Neural progenitor cell (in vitro differentiated cells): Measurements from ENCODE around the gene STK38L. TPM values are rescaled to one million over a fixed set of nuclear protein-coding genes. Genes with fewer than 3 reads are reported as not detected.

Experiments used
- DNase-seq: peaks from one replicate; pipeline ENCODE4 v3.0.0-alpha.2; 2016; ENCODE audit warnings: low spot score
- H2AFZ ChIP-seq: fragments of 200-600 bp; sonication (generic); replicated peaks from 2 replicates; pipeline ENCODE4 v1.6.1; 2016; ENCODE audit warnings: antibody characterized with exemption
- H3F3A ChIP-seq: fragments of 200-600 bp; sonication (generic); 2 replicates; pipeline ENCODE4 v1.6.1; 2016; ENCODE audit warnings: antibody characterized with exemption, low read depth
- H3K27ac ChIP-seq: fragments of 200-600 bp; sonication (generic); 2 replicates; pipeline ENCODE4 v1.5.1; 2016; ENCODE audit warnings: mild to moderate bottlenecking
- H3K27me3 ChIP-seq: fragments of 200-600 bp; sonication (generic); 2 replicates; pipeline ENCODE4 v1.6.1; 2016; ENCODE audit warnings: mild to moderate bottlenecking, moderate library complexity
- H3K36me3 ChIP-seq: fragments of 200-600 bp; sonication (generic); 2 replicates; pipeline ENCODE4 v1.5.1; 2016
- H3K4me1 ChIP-seq: fragments of 200-600 bp; sonication (generic); 2 replicates; pipeline ENCODE4 v1.6.1; 2016; ENCODE audit warnings: mixed run types
- H3K4me2 ChIP-seq: fragments of 200-600 bp; sonication (generic); 2 replicates; pipeline ENCODE4 v1.6.1; 2016
- H3K4me3 ChIP-seq: fragments of 200-600 bp; sonication (generic); 2 replicates; pipeline ENCODE4 v1.5.1; 2016
- H3K79me2 ChIP-seq: fragments of 200-600 bp; sonication (generic); 2 replicates; pipeline ENCODE4 v1.6.1; 2016; ENCODE audit warnings: low read depth
- H3K9ac ChIP-seq: fragments of 200-600 bp; sonication (generic); 2 replicates; pipeline ENCODE4 v1.6.1; 2016
- H3K9me3 ChIP-seq: fragments of 200-600 bp; sonication (generic); 2 replicates; pipeline ENCODE4 v1.5.1; 2016; ENCODE audit warnings: low read depth
- H4K20me1 ChIP-seq: fragments of 200-600 bp; sonication (generic); 2 replicates; pipeline ENCODE4 v1.6.1; 2016; ENCODE audit warnings: low read depth
- H3K27ac Mint-ChIP-seq: 3 replicates; pipeline ENCODE4 v1.8.0; 2021; ENCODE audit warnings: mixed read lengths
- H3K27me3 Mint-ChIP-seq: 2 replicates; pipeline ENCODE4 v1.8.0; 2022; ENCODE audit warnings: low read depth, mild to moderate bottlenecking, inconsistent platforms, moderate library complexity, mixed read lengths; ENCODE audit not compliant: insufficient read depth
- H3K36me3 Mint-ChIP-seq: 3 replicates; pipeline ENCODE4 v1.8.0; 2021; ENCODE audit warnings: mixed read lengths
- H3K4me1 Mint-ChIP-seq: 3 replicates; pipeline ENCODE4 v1.8.0; 2021; ENCODE audit warnings: mixed read lengths
- H3K4me3 Mint-ChIP-seq: 3 replicates; pipeline ENCODE4 v1.8.0; 2021; ENCODE audit warnings: mild to moderate bottlenecking, moderate library complexity, mixed read lengths
- H3K9me3 Mint-ChIP-seq: 3 replicates; pipeline ENCODE4 v1.8.0; 2020; ENCODE audit warnings: mixed read lengths
- CTCF ChIP-seq: fragments of 200-600 bp; sonication (generic); IDR thresholded peaks from 2 replicates; pipeline ENCODE4 v1.5.1; 2017; ENCODE audit warnings: antibody characterized with exemption, mild to moderate bottlenecking
- EZH2 ChIP-seq: fragments of 200-600 bp; sonication (generic); IDR thresholded peaks from 2 replicates; pipeline ENCODE4 v1.6.1; 2017; ENCODE audit warnings: antibody characterized with exemption, mild to moderate bottlenecking, moderate library complexity
- EZH2phosphoT487 ChIP-seq: fragments of 200-600 bp; sonication (generic); IDR thresholded peaks from 2 replicates; pipeline ENCODE4 v1.6.1; 2017; ENCODE audit warnings: antibody characterized with exemption
- total RNA-seq: library from RNA; depleted of rRNA; stranded (reverse); fragments of >200 nt; gene quantifications from 2 replicates; pipeline ENCODE4 v1.2.3, GENCODE V29; 2015; ENCODE audit warnings: low replicate concordance

STK38L gene
- total RNA-seq, 1 donor from 2014 or later, result 62.6 TPM

- Histone ChIP-seq H2AFZ (no peak overlapping the region), H3K4me2 (no peak overlapping the region), H3K4me3 (no peak overlapping the region), H3K27me3 (no peaks in the 10 kb centered on the region), H3K9ac (no peak overlapping the region), H4K20me1 (peaks cover 7% of the 10 kb centered on the region), H3K79me2 (peaks cover 17% of the 10 kb centered on the region), H3K36me3 (no peaks in the 10 kb centered on the region), H3K27ac (no peak overlapping the region), H3F3A (no peaks in the 10 kb centered on the region), H3K9me3 (no peaks in the 10 kb centered on the region), H3K4me1 (peaks cover 12% of the 10 kb centered on the region)
- H3K9me3 Mint-ChIP-seq, result no peaks in the 10 kb centered on the region
- DNase-seq, result no peak
- H3K36me3 Mint-ChIP-seq, result peaks cover 5% of the 10 kb centered on the region
- no peak overlapping the region for H3K4me3 Mint-ChIP-seq
- peaks cover 12% of the 10 kb centered on the region for H3K4me1 Mint-ChIP-seq
- TF ChIP-seq EZH2 (no peak), CTCF (no peak), EZH2phosphoT487 (no peak)
- no peak overlapping the region for H3K27ac Mint-ChIP-seq
- no peaks in the 10 kb centered on the region for H3K27me3 Mint-ChIP-seq
Measured at GRCh38 chr12:27284751-27285150, 40.7 kb downstream of the STK38L start.

- Histone ChIP-seq H3K79me2 (peaks cover 17% of the 10 kb centered on the region), H3K9me3 (no peaks in the 10 kb centered on the region), H3K4me2 (no peak overlapping the region), H3K27ac (peak overlapping the region; percentile 39), H3K27me3 (no peaks in the 10 kb centered on the region), H3K4me3 (no peak overlapping the region), H4K20me1 (peaks cover 14% of the 10 kb centered on the region), H3F3A (no peaks in the 10 kb centered on the region), H3K4me1 (peaks cover 17% of the 10 kb centered on the region), H2AFZ (no peak overlapping the region), H3K9ac (no peak overlapping the region), H3K36me3 (no peaks in the 10 kb centered on the region)
- no peak overlapping the region for H3K27ac Mint-ChIP-seq
- H3K4me1 Mint-ChIP-seq, result peaks cover 12% of the 10 kb centered on the region
- H3K36me3 Mint-ChIP-seq, result peaks cover 4% of the 10 kb centered on the region
- DNase-seq, result peak; percentile 10
- no peaks in the 10 kb centered on the region for H3K9me3 Mint-ChIP-seq
- no peak overlapping the region for H3K4me3 Mint-ChIP-seq
- TF ChIP-seq CTCF (no peak), EZH2phosphoT487 (no peak)
- H3K27me3 Mint-ChIP-seq, result no peaks in the 10 kb centered on the region
Measured at GRCh38 chr12:27285403-27285802, 41.3 kb downstream of the STK38L start.

- H3K27ac Mint-ChIP-seq, result no peak overlapping the region
- Histone ChIP-seq H3K27me3 (no peaks in the 10 kb centered on the region), H3K36me3 (no peaks in the 10 kb centered on the region), H3K4me2 (no peak overlapping the region), H3F3A (no peaks in the 10 kb centered on the region), H3K27ac (no peak overlapping the region), H3K79me2 (peaks cover 28% of the 10 kb centered on the region), H2AFZ (no peak overlapping the region), H3K4me1 (peaks cover 26% of the 10 kb centered on the region), H3K4me3 (no peak overlapping the region), H4K20me1 (peaks cover 46% of the 10 kb centered on the region), H3K9me3 (no peaks in the 10 kb centered on the region), H3K9ac (no peak overlapping the region)
- DNase-seq, result no peak
- no peaks in the 10 kb centered on the region for H3K27me3 Mint-ChIP-seq
- TF ChIP-seq EZH2phosphoT487 (no peak), EZH2 (no peak), CTCF (no peak)
- H3K9me3 Mint-ChIP-seq, result no peaks in the 10 kb centered on the region
- H3K4me1 Mint-ChIP-seq, result peaks cover 14% of the 10 kb centered on the region
- H3K4me3 Mint-ChIP-seq, result no peak overlapping the region
- H3K36me3 Mint-ChIP-seq, result no peaks in the 10 kb centered on the region
Measured at GRCh38 chr12:27289414-27289813, 45.3 kb downstream of the STK38L start.
